ENCODE data around the gene PRKAR1B.

GRCh38 chr7:568031-568951 lies 158.8 kb downstream of the PRKAR1B start:
- TF ChIP-seq CTCF (IDR thresholded peaks at IDR 0.05; ENCODE audit: insufficient read depth, low read depth, low read length) (no peak), EZH2 (IDR thresholded peaks at IDR 0.05; ENCODE audit: insufficient read depth, low read length) (no peak)

All from astrocyte (in vitro differentiated cells and primary cell).